CD4-positive, alpha-beta memory T cell (primary cell): ENCODE results near the gene AHRR. TPM values are rescaled to one million over a fixed set of nuclear protein-coding genes. Genes with fewer than 3 reads are reported as not detected.

Experiments
- CTCF ChIA-PET: fragments of 350-600 bp; sonication (Branson Sonifier 250); formaldehyde crosslinking; loops from one replicate; lab custom pipeline; 2021; ENCODE audit warnings: inconsistent platforms; ENCODE audit not compliant: partially characterized antibody; lab: Charles Lee
- POLR2A ChIA-PET: fragments of 350-600 bp; sonication (Branson Sonifier 250); formaldehyde crosslinking; loops from one replicate; lab custom pipeline; 2021; ENCODE audit not compliant: partially characterized antibody; lab: Charles Lee
- DNase-seq, 5 donors: peaks; one replicate each; pipeline versions ENCODE4 v3.0.0 to v3.0.0-alpha.2; 2020 to 2022; ENCODE audit warnings: mixed read lengths in 1 of 5
- H3K27ac ChIP-seq: one replicate; pipeline ENCODE4 v1.7.0; 2013; ENCODE audit warnings: low read depth, low read length
- H3K27me3 ChIP-seq: 2 replicates; pipeline ENCODE4 v1.7.0; 2013; ENCODE audit warnings: mild to moderate bottlenecking, low read length, moderate library complexity; ENCODE audit not compliant: insufficient read depth
- H3K36me3 ChIP-seq: 2 replicates; pipeline ENCODE4 v1.7.0; 2013; ENCODE audit warnings: mild to moderate bottlenecking, low read length, moderate library complexity; ENCODE audit not compliant: insufficient read depth
- H3K4me1 ChIP-seq: 2 replicates; pipeline ENCODE4 v1.7.0; 2013; ENCODE audit warnings: mild to moderate bottlenecking, low read length, moderate library complexity; ENCODE audit not compliant: insufficient read depth
- H3K4me3 ChIP-seq, 2 donors: one replicate each; pipeline ENCODE4 v1.7.0; 2013; ENCODE audit warnings: low read length in 2 of 2, mild to moderate bottlenecking in 1 of 2
- H3K9me3 ChIP-seq, 2 donors: one replicate each; pipeline ENCODE4 v1.7.0; 2013; ENCODE audit warnings: low read length in 2 of 2, control low read depth in 1 of 2; ENCODE audit not compliant: control insufficient read depth in 1 of 2
- H3K27ac Mint-ChIP-seq, 7 donors: one replicate each; pipeline ENCODE4 v1.8.0; 2020 to 2021; ENCODE audit warnings: mixed read lengths in 7 of 7, mild to moderate bottlenecking in 6 of 7, inconsistent platforms in 3 of 7, moderate library complexity in 3 of 7
- H3K27me3 Mint-ChIP-seq, 2 donors: one replicate each; pipeline ENCODE4 v1.8.0; 2020 to 2021; ENCODE audit warnings: mixed read lengths in 2 of 2
- H3K36me3 Mint-ChIP-seq, 2 donors: one replicate each; pipeline ENCODE4 v1.8.0; 2020 to 2021; ENCODE audit warnings: mixed read lengths in 2 of 2, inconsistent platforms in 1 of 2, mild to moderate bottlenecking in 1 of 2
- H3K4me1 Mint-ChIP-seq, 4 donors: one replicate each; pipeline ENCODE4 v1.8.0; 2020 to 2021; ENCODE audit warnings: mixed read lengths in 4 of 4, mild to moderate bottlenecking in 1 of 4
- H3K4me3 Mint-ChIP-seq, 8 donors: one replicate each; pipeline ENCODE4 v1.8.0; 2020 to 2021; ENCODE audit warnings: mixed read lengths in 8 of 8, mild to moderate bottlenecking in 7 of 8, moderate library complexity in 6 of 8, inconsistent platforms in 3 of 8
- H3K9me3 Mint-ChIP-seq, 8 donors: one replicate each; pipeline ENCODE4 v1.8.0; 2020 to 2021; ENCODE audit warnings: mixed read lengths in 8 of 8, mild to moderate bottlenecking in 5 of 8, inconsistent platforms in 3 of 8, moderate library complexity in 1 of 8
- intact Hi-C: fragments of 100-400 bp; cut with micrococcal nuclease; formaldehyde crosslinking; loops from one replicate; pipeline ENCODE4 v1.15.1; 2023
- polyA plus RNA-seq, 2 donors: library from polyadenylated mRNA; unstranded; fragments of 300-500 nt; fragmentation: Illumina TruSeq; gene quantifications; one replicate each; pipeline ENCODE4 v1.2.3, GENCODE V29; 2021
- total RNA-seq, 2 experiments: library from RNA; stranded (reverse); gene quantifications; one replicate each; pipeline ENCODE4 v1.2.3, GENCODE V29; 2021

AHRR gene
- total and polyA plus RNA-seq, 4 experiments from 2014 or later = 0.23 to 2.7 (median 0.74) TPM

GRCh38 chr5:354581-355378 is 33.3 kb downstream of the AHRR start:
- Histone ChIP-seq H3K4me3 (no peak overlapping the region), H3K27me3 (no peaks in the 10 kb centered on the region), H3K36me3 (no peaks in the 10 kb centered on the region), H3K27ac (no peak overlapping the region), H3K4me1 (no peaks in the 10 kb centered on the region), H3K9me3 (no peaks in the 10 kb centered on the region)
- Mint-ChIP-seq H3K36me3 (no peaks in the 10 kb centered on the region), H3K27ac (no peak overlapping the region), H3K4me3 (no peak overlapping the region), H3K9me3 (no peaks in the 10 kb centered on the region), H3K4me1 (no peaks in the 10 kb centered on the region), H3K27me3 (peaks cover 2 to 5% of the 10 kb centered on the region in 2 donors)
- no peak for DNase-seq
- ChIA-PET CTCF (no interaction called here), POLR2A (no interaction called here)
- intact Hi-C loops = no loop called here

DNA sequence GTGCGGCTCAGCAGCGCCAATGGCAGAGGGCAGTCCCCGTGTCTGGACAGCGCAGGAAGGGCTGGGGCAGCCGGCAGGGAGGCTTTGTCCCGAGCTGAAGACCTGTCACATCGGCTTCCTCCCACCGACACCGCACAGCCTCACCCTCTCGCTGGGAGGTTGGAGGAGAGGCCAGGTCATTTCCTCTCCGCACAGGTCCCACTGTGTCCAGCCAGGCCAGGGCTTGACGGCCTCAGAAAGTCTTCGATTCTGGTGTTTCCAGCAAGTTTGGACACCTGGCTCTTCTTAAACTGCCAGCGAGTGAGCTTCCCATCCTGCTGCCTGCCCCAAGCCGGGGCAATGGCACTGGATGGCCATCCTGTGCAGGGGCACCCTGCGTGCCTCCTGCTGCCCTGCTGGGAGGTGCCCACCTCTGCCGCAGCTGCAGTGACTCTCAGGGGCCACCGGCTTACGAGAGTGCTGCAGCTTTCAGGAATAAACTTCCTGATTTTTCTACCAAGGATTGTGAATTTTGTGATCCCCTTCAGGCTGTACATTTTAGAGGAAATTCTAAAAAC is 33.9 kb downstream of the AHRR start:
- Histone ChIP-seq H3K36me3 (no peaks in the 10 kb centered on the region), H3K27me3 (no peaks in the 10 kb centered on the region), H3K4me1 (no peaks in the 10 kb centered on the region), H3K27ac (no peak overlapping the region), H3K9me3 (no peaks in the 10 kb centered on the region), H3K4me3 (no peak overlapping the region)
- no peak for DNase-seq
- Mint-ChIP-seq H3K36me3 (no peaks in the 10 kb centered on the region), H3K27me3 (peaks cover 2 to 7% of the 10 kb centered on the region in 2 donors), H3K4me1 (no peaks in the 10 kb centered on the region), H3K4me3 (no peak overlapping the region), H3K9me3 (no peaks in the 10 kb centered on the region), H3K27ac (no peak overlapping the region)
- intact Hi-C loops = no loop called here
- CTCF ChIA-PET = no interaction called here
- POLR2A ChIA-PET = no interaction called here

DNA sequence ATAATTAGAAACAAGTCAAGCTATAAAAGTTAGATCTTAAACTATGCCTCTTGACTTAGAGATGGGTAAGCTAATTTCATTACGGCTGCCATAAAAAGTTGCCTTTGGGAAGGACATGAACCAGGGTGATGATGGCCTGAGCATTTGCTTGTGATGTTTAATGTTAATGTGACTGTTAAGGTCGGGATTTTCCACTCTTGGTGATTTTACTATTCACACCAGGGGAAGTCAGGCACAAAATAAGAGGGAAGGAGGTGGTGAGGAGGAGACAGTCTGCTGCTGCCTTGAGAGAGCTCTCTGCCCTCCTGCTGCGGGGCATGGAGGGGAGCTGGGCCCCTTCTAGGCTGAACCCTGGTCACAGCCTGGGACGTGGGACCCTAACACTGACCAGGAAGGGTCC is 34.4 kb downstream of the AHRR start:
- Histone ChIP-seq H3K4me1 (no peaks in the 10 kb centered on the region), H3K27ac (no peak overlapping the region), H3K36me3 (no peaks in the 10 kb centered on the region), H3K27me3 (no peaks in the 10 kb centered on the region), H3K4me3 (no peak overlapping the region), H3K9me3 (no peaks in the 10 kb centered on the region)
- H3K36me3 Mint-ChIP-seq = no peaks in the 10 kb centered on the region
- H3K9me3 Mint-ChIP-seq = no peaks in the 10 kb centered on the region
- H3K27ac Mint-ChIP-seq = peak overlapping the region in 1 of 7 donors; percentile 68
- no peaks in the 10 kb centered on the region for H3K4me1 Mint-ChIP-seq
- ChIA-PET CTCF (no interaction called here), POLR2A (no interaction called here)
- intact Hi-C loops = no loop called here
- DNase-seq = no peak
- no peak overlapping the region for H3K4me3 Mint-ChIP-seq
- peaks cover 2 to 10% of the 10 kb centered on the region in 2 donors for H3K27me3 Mint-ChIP-seq

DNA sequence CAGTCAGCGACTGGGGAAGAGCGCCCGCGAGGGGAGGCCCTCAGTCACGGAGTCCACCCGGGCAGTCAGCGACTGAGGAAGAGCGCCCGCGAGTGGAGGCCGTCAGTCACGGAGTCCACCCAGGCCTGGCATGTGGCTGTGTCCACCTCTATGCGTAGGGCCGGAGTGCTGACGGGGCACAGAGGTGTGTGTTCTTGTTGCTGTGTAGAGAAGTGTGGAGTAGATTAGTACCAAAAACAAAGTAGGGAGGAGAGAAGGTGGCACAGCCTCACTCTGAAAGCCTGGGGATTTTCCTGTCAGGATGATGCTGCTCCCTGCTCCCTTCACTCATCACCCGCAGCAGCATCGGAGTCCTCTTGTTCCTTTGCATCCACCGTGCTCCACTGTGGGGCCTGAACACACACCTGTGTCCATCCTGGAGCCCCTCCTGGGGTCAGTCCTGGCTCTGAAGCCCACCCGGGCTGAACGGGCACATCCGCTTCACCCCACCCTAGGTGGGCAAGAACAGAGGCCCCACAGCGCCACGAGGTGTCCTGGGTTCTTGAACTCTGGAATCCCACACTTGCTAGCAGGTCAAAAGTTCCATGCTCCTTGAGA is 37.9 kb downstream of the AHRR start:
- Histone ChIP-seq H3K9me3 (no peaks in the 10 kb centered on the region), H3K36me3 (no peaks in the 10 kb centered on the region), H3K4me3 (no peak overlapping the region), H3K4me1 (no peaks in the 10 kb centered on the region), H3K27ac (no peak overlapping the region), H3K27me3 (no peaks in the 10 kb centered on the region)
- H3K4me1 Mint-ChIP-seq = no peaks in the 10 kb centered on the region
- CTCF ChIA-PET = no interaction called here
- H3K27me3 Mint-ChIP-seq = peaks cover 7 to 9% of the 10 kb centered on the region in 2 donors
- H3K36me3 Mint-ChIP-seq = no peaks in the 10 kb centered on the region
- no peak overlapping the region for H3K4me3 Mint-ChIP-seq
- no peak overlapping the region for H3K27ac Mint-ChIP-seq
- intact Hi-C loops = no loop called here
- H3K9me3 Mint-ChIP-seq = peaks cover 0 to 9% (median 1%) of the 10 kb centered on the region in 8 donors
- POLR2A ChIA-PET = no interaction called here
- DNase-seq = no peak

- DNase-seq = no peak
- intact Hi-C loops = no loop called here
- Histone ChIP-seq H3K4me3 (no peak overlapping the region), H3K9me3 (no peaks in the 10 kb centered on the region), H3K27ac (no peak overlapping the region), H3K36me3 (no peaks in the 10 kb centered on the region), H3K27me3 (no peaks in the 10 kb centered on the region), H3K4me1 (no peaks in the 10 kb centered on the region)
- Mint-ChIP-seq H3K9me3 (peaks cover 0 to 18% (median 10%) of the 10 kb centered on the region in 8 donors), H3K36me3 (no peaks in the 10 kb centered on the region), H3K4me3 (no peak overlapping the region), H3K27ac (peak overlapping the region in 1 of 7 donors; percentile 53), H3K4me1 (no peaks in the 10 kb centered on the region), H3K27me3 (peaks cover 7 to 9% of the 10 kb centered on the region in 2 donors)
- ChIA-PET POLR2A (no interaction called here), CTCF (no interaction called here)
Measured at GRCh38 chr5:360257-361027, 38.9 kb downstream of the AHRR start.

DNA sequence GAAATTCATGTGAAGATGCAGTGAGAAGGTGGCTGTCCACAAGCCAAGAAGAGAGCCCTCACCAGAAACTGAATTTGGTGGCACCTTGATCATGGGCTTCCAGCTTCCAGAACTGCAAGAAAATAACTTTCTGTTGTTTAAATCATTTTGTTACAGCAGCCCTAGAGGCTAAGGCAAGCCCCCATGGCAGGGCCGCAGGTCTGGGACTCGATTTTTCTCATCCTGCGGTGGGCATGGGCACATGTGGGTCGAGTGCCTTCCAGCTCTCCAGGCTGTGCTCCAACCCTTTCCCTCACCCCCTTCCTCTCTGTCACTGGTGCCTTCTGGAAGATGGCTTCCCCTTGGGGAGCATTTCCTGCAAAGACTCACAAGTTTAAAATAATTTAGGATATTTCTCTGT is 40.7 kb downstream of the AHRR start:
- no peak overlapping the region for H3K4me3 Mint-ChIP-seq

More for the DNA sequence above, 40.7 kb downstream of the AHRR start:
- Histone ChIP-seq H3K27ac (no peak overlapping the region), H3K36me3 (no peaks in the 10 kb centered on the region), H3K4me3 (no peak overlapping the region), H3K9me3 (no peaks in the 10 kb centered on the region), H3K4me1 (no peaks in the 10 kb centered on the region), H3K27me3 (no peaks in the 10 kb centered on the region)
- intact Hi-C loops = no loop called here
- no peak for DNase-seq
- CTCF ChIA-PET = no interaction called here
- Mint-ChIP-seq H3K27ac (no peak overlapping the region), H3K36me3 (no peaks in the 10 kb centered on the region), H3K27me3 (peaks cover 9 to 12% of the 10 kb centered on the region in 2 donors), H3K9me3 (peaks cover 0 to 31% (median 14%) of the 10 kb centered on the region in 8 donors), H3K4me1 (no peaks in the 10 kb centered on the region)
- POLR2A ChIA-PET = no interaction called here
